Panc1 (cell line): ENCODE measurements around the gene CCDC178. TPM values are rescaled to one million over a fixed set of nuclear protein-coding genes. Genes with fewer than 3 reads are reported as not detected.

ENCODE experiments used
- ATAC-seq: fragments of 200-7000 bp; cut with Tn5 transposase; 2 replicates; pipeline ENCODE4 v1.9.1; 2020; ENCODE audit warnings: mild to moderate bottlenecking, moderate library complexity
- BruUV-seq: library from RNA; stranded (reverse); fragments of 400-500 nt; replicated peaks from 2 replicates; lab custom pipeline; 2021; lab: Mats Ljungman, UMichigan
- CTCF ChIA-PET: fragments of 300-600 bp; sonication (Branson Sonifier 250); formaldehyde crosslinking; loops from one replicate; lab custom pipeline; 2022; ENCODE audit warnings: antibody characterized with exemption; lab: Charles Lee
- POLR2A ChIA-PET: fragments of 300-600 bp; sonication (Branson Sonifier 250); formaldehyde crosslinking; loops from one replicate; lab custom pipeline; 2022; ENCODE audit warnings: antibody characterized with exemption; lab: Charles Lee
- DNase-seq: peaks from one replicate; pipeline ENCODE4 v3.0.0-alpha.2; 2010; ENCODE audit warnings: low read depth, low spot score
- H3K27ac ChIP-seq: 2 replicates; pipeline ENCODE4 v1.5.1; 2011; ENCODE audit warnings: mild to moderate bottlenecking, low read length, inconsistent platforms
- H3K27me3 ChIP-seq: fragments of 200-500 bp; sonication (Bioruptor generic); 2 replicates; pipeline ENCODE4 v1.6.0; 2014; ENCODE audit warnings: low read length, inconsistent platforms; ENCODE audit not compliant: control insufficient read depth, insufficient read depth
- H3K36me3 ChIP-seq: fragments of 200-500 bp; sonication (Bioruptor generic); 2 replicates; pipeline ENCODE4 v1.5.1; 2014; ENCODE audit warnings: inconsistent platforms, mild to moderate bottlenecking, low read length, moderate library complexity; ENCODE audit not compliant: control insufficient read depth, insufficient read depth
- H3K4me1 ChIP-seq: 2 replicates; pipeline ENCODE4 v1.5.1; 2011; ENCODE audit warnings: inconsistent platforms, mild to moderate bottlenecking, low read length, moderate library complexity; ENCODE audit not compliant: control insufficient read depth, insufficient read depth
- H3K4me3 ChIP-seq, 2 experiments: 2 replicates each; pipeline ENCODE4 v1.5.1; 2011 to 2012; ENCODE audit warnings: low read depth in 2 of 2, low read length in 2 of 2, mild to moderate bottlenecking in 2 of 2, inconsistent platforms in 1 of 2, moderate library complexity in 1 of 2
- H3K9me3 ChIP-seq: fragments of 200-500 bp; sonication (Bioruptor generic); 2 replicates; pipeline ENCODE4 v1.5.1; 2014; ENCODE audit warnings: low read depth, mild to moderate bottlenecking, inconsistent platforms, low read length, moderate library complexity; ENCODE audit not compliant: control insufficient read depth, insufficient read depth
- POLR2AphosphoS5 ChIP-seq: IDR thresholded peaks from 2 replicates; pipeline ENCODE4 v1.6.1; 2012; ENCODE audit warnings: mild to moderate bottlenecking, low read depth, low read length, moderate library complexity
- SIN3A ChIP-seq: IDR thresholded peaks from 2 replicates; pipeline ENCODE4 v1.6.1; 2012; ENCODE audit warnings: low read depth, mild to moderate bottlenecking, low read length, moderate library complexity, borderline replicate concordance; ENCODE audit not compliant: insufficient read depth
- TCF7L2 ChIP-seq: IDR thresholded peaks from 2 replicates; pipeline ENCODE4 v1.6.1; 2011; ENCODE audit warnings: mild to moderate bottlenecking, low read depth, low read length, inconsistent platforms
- in situ Hi-C: cut with HindIII; loops from 2 replicates; pipeline ENCODE4 v1.10.0; 2016; ENCODE audit warnings: low sequenced_read_pairs, low pct_unique_long_range_greater_than_20kb
- intact Hi-C: fragments of 100-400 bp; cut with micrococcal nuclease; formaldehyde crosslinking; loops from one replicate; pipeline ENCODE4 v1.10.0; 2022; ENCODE audit not compliant: unreplicated experiment
- total RNA-seq: library from RNA; stranded (reverse); gene quantifications from one replicate; pipeline ENCODE4 v1.2.1, GENCODE V29; 2021; ENCODE audit not compliant: unreplicated experiment
- TF ChIP-seq, protein P1 (sequence below): fragments of 450-650 bp; IDR thresholded peaks from 2 replicates; pipeline ENCODE4 v1.5.1; 2017; ENCODE audit warnings: mild to moderate bottlenecking
- TF ChIP-seq, protein P2 (sequence below), 2 experiments: IDR thresholded peaks; 2 replicates each; pipeline ENCODE4 v1.6.1; 2011 to 2012; ENCODE audit warnings: low read depth in 2 of 2, control low read depth in 1 of 2, low read length in 1 of 2, mild to moderate bottlenecking in 1 of 2, moderate library complexity in 1 of 2; ENCODE audit not compliant: insufficient read depth in 1 of 2

Gene CCDC178
- total RNA-seq, 1 experiment from 2014 or later = not detected

DNA sequence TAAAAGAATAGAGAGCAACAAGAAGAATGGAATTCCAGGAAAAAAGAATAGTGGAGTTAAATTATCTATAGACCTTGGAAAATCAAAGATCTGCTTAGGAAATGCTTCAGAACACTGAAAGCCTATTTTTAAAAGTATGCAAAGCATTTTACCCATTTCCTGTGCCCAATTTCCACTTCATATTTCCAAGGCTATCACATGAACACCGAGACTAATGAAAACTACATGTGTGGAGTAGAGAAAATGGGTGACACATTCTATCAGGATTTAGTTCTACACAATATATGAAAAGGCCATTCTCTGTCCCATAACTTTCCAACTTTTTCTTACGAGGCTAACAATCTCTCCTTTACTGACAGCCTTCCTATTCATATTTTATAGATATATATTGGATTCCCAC lies 279.4 kb downstream of the CCDC178 start:
- Histone ChIP-seq H3K9me3 (no peaks in the 10 kb centered on the region), H3K4me1 (no peaks in the 10 kb centered on the region), H3K4me3 (no peak overlapping the region), H3K27ac (no peak overlapping the region), H3K27me3 (no peaks in the 10 kb centered on the region), H3K36me3 (no peaks in the 10 kb centered on the region; the same call in 1 of the 2 replicates)
- POLR2A ChIA-PET = no interaction called here
- no peak for ATAC-seq
- no peak for DNase-seq
- CTCF ChIA-PET = no interaction called here
- TF ChIP-seq, protein P1, sequence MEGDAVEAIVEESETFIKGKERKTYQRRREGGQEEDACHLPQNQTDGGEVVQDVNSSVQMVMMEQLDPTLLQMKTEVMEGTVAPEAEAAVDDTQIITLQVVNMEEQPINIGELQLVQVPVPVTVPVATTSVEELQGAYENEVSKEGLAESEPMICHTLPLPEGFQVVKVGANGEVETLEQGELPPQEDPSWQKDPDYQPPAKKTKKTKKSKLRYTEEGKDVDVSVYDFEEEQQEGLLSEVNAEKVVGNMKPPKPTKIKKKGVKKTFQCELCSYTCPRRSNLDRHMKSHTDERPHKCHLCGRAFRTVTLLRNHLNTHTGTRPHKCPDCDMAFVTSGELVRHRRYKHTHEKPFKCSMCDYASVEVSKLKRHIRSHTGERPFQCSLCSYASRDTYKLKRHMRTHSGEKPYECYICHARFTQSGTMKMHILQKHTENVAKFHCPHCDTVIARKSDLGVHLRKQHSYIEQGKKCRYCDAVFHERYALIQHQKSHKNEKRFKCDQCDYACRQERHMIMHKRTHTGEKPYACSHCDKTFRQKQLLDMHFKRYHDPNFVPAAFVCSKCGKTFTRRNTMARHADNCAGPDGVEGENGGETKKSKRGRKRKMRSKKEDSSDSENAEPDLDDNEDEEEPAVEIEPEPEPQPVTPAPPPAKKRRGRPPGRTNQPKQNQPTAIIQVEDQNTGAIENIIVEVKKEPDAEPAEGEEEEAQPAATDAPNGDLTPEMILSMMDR = no peak
- TF ChIP-seq TCF7L2 = no peak
- TF ChIP-seq, protein P2, sequence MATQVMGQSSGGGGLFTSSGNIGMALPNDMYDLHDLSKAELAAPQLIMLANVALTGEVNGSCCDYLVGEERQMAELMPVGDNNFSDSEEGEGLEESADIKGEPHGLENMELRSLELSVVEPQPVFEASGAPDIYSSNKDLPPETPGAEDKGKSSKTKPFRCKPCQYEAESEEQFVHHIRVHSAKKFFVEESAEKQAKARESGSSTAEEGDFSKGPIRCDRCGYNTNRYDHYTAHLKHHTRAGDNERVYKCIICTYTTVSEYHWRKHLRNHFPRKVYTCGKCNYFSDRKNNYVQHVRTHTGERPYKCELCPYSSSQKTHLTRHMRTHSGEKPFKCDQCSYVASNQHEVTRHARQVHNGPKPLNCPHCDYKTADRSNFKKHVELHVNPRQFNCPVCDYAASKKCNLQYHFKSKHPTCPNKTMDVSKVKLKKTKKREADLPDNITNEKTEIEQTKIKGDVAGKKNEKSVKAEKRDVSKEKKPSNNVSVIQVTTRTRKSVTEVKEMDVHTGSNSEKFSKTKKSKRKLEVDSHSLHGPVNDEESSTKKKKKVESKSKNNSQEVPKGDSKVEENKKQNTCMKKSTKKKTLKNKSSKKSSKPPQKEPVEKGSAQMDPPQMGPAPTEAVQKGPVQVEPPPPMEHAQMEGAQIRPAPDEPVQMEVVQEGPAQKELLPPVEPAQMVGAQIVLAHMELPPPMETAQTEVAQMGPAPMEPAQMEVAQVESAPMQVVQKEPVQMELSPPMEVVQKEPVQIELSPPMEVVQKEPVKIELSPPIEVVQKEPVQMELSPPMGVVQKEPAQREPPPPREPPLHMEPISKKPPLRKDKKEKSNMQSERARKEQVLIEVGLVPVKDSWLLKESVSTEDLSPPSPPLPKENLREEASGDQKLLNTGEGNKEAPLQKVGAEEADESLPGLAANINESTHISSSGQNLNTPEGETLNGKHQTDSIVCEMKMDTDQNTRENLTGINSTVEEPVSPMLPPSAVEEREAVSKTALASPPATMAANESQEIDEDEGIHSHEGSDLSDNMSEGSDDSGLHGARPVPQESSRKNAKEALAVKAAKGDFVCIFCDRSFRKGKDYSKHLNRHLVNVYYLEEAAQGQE (IDR thresholded peaks at IDR 0.05; ENCODE audit: insufficient read depth in 1 of 2, low read depth in 2 of 2, low read length in 1 of 2) = no peak
- in situ Hi-C loops = no loop called here
- intact Hi-C loops = no loop called here
- no TSS peak for BruUV-seq

DNA sequence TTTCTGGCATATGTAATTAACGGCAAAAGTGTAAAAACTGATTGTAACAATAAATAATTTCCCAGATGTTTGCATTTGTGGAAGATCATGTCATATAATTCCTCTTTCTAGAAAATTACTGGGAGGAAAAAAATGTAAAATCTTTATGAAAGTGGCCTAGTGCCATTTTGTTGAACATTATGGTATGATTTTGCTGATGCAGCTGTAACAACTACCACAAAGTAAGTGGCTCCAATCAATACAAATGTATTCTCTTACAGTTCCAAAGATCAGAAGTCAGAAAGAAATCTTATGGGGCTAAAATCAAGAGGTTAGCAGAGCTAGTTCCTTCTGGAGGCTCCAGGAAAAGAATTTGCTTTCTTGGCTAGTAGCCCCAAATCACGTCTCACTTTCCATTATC lies 281.4 kb downstream of the CCDC178 start:
- DNase-seq (no peak), ATAC-seq (no peak)
- H3K36me3 ChIP-seq = no peaks in the 10 kb centered on the region; the same call in 1 of the 2 replicates
- ChIA-PET POLR2A (no interaction called here), CTCF (no interaction called here)
- in situ Hi-C loops (no loop called here), intact Hi-C loops (no loop called here)
- H3K4me1 ChIP-seq = no peaks in the 10 kb centered on the region
- TF ChIP-seq, protein P2 (IDR thresholded peaks at IDR 0.05; ENCODE audit: insufficient read depth in 1 of 2, low read depth in 2 of 2, low read length in 1 of 2) = no peak
- TF ChIP-seq POLR2AphosphoS5 (no peak), TCF7L2 (no peak), SIN3A (no peak)
- TF ChIP-seq, protein P1 = no peak
- no peaks in the 10 kb centered on the region for H3K9me3 ChIP-seq
- H3K4me3 ChIP-seq = no peak overlapping the region
- no peak overlapping the region for H3K27ac ChIP-seq
- no peaks in the 10 kb centered on the region for H3K27me3 ChIP-seq
- BruUV-seq = no TSS peak
